Measurements from ENCODE around the gene TPM2.
"Not testable (repeated sequence)": the region's sequence is repeated elsewhere in the genome, so short reads cannot be mapped to it uniquely, and the experiment has no call there.

The TPM2 gene

DNA sequence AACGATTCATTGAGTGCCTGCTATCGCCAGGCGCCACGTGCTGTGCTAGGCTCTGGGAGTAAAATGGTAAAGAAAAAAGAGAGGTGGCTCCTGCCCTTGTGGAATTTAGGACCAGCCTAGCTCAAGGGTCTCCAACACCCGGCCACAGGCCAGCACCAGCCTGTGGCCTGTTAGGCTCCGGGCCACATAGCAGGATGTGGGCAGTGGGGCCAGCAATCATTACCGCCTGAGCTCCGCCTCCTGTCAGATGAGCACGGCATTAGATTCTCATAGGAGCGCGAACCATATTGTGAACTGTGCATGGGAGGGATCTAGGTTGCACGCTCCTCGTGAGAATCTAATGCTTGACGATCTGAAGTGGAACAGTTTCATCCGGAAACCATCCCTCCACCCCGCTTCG lies 33.4 kb downstream of the TPM2 start:
- DNase-seq (ENCODE audit: low read depth) = no peak

DNA sequence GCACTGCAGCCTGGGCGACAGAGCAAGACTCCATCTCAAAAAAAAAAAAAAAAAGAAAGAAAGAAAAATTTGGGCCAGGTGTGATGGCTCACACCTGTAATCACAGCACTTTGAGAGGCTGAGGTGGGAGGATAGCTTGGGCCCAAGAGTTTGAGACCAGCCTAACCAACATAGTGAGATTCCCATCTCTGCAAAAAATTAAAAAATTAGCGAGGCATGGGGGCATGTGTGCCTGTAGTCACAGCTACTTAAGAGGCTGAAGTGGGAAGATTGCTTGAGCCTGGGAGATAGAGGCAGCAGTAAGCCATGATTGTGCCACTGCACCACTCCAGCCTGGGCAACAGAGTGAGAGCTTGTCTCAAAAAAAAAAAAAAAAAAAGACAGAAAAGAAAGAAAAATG lies 36.1 kb downstream of the TPM2 start:
- no peak for DNase-seq (ENCODE audit: low read depth)

DNA sequence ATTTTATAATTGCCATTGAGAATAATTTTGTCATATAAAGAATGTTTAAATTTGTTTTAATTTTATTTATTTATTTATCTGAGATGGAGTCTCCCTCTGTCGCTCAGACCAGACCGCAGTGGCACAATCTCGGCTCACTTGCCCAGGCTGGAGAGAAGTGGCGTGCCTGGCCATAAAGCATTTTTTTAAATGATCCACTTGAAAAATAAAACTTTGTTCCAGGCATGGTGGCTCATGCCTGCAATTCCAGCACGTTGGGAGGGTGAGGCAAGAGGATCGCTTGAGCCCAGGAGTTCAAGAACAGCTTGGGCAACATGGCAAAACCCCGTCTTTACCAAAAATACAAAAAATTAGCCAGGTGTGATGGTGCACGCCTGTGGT lies 36.9 kb downstream of the TPM2 start:
- DNase-seq (ENCODE audit: low read depth) = no peak

DNA sequence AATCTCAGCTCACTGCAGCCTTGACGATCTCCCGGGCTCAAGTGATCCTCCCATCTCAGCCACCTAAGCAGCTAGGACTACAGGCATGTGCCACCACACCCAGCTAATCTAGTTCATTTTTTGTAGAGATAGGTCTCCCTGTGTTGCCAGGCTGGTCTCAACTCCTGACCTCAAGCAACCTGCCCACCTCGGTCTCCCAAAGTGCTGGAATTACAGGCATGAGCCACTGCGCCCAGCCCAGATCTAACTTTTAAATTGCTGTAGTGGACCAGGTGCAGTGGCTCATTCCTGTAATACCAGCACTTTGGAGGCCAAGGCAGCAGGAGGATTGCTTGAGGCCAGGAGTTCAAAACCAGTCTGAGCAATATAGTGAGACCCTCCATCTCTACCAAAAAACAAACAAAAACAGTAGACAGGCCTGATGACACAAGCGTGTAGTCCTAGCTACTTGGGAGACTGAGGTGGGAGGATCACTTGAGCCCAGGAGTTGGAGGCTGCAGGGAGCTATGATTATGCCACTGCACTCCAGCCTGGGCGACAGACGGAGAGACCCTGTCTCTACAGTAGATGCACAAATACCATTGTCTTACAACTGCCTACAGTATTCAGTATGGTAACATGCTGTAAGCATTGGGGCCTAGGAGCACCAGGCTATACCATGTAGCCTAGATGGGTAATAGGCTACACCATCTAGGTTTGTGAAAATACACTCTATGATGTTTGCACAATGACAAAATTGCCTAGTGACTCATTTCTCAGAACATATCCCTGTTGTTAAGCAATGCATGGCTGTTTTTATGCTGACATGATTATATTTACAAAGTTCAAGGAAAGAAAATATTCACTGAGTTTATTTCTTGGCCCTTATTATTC lies 37.5 kb downstream of the TPM2 start:
- DNase-seq (ENCODE audit: low read depth) = no peak

DNA sequence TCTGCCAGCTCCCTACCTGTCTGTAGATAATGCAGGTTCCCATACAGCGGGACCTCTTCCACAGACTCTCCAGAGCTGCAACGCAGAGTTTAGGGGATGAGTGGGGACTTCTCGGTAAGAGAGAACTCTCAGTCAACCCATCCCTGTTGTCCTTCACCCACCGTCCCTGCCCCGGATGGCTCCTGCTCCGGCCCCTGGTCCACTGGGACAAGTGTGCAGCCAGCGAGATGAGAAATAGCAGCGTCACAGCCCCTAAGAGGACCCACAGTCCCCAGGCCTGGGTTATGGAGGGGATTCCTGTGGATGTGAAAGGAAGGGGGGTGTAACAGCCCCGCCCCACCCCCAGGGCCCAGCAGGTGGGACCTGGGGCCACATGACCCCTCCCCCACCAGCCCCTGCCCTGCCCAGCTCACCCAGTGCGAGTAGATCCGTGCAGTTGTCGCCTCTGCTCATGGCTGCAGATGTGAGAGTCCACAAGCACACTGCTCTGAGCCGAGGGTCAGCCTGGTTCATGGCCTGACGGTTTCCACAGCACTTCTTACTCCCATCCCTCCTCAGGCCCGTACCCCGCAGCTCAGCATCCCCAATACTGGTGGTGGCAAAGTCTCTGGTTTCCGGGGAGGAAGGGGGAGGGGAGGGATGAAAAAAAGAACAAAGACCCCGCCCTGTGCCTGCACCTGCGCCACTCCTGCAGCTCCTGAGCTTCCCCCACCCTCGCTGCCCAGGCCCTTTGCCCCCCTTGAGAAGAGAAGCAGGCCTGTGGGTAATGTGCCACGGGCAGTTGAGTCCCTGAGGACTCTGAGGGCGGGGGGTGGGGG lies 39.2 kb downstream of the TPM2 start, which contains the start of gene SIT1:
SIT1 (minus strand) TSS at position 591 of the 818 bp plus-strand sequence; CDS start at position 513, 78 bp downstream.
- no peak for DNase-seq (ENCODE audit: low read depth)

DNA sequence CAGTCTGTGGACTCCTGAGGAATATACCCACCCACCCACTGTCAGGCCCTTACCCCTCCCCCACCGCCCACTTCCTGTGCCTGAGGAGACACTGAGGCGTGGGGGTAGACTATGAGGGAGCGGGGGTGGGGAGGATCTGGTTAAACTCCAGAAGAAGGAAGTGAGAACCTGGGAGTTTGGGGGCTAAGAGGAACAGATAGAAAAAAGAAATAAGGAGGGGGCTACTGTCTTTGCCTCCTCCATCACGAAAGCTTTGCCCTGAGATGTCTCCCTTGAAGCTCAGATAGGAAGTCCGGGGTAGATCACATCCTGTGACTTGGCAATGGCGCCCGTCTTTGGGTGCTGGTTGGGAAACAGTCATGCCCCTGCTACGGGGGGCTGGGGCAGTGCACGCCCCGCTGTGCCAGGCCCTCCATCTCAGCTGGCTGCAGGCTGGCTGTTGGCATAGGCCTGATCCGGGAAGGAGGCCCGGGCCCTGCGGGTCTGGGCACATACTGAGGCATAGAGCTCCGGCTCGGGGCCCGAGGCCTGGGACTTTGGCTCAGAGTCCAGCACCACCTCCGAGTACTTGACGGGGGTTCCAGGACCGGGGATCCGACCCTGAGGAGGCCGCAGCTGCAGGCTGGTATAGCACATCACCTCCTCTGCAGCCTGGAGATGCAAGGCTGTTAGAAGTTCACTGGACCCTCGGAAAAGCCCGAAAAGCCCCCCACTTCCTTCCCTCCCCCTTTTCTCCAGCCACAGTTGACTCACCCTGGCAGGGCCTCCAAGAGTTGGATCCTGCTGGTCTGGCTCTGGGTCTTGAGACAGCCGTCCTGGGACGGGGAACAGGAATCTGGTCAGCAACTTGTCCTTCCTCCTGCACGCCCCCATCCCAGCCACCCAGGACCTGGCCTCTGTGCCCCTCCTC lies 40.0 kb downstream of the TPM2 start:
- no peak for DNase-seq (ENCODE audit: low read depth)

DNA sequence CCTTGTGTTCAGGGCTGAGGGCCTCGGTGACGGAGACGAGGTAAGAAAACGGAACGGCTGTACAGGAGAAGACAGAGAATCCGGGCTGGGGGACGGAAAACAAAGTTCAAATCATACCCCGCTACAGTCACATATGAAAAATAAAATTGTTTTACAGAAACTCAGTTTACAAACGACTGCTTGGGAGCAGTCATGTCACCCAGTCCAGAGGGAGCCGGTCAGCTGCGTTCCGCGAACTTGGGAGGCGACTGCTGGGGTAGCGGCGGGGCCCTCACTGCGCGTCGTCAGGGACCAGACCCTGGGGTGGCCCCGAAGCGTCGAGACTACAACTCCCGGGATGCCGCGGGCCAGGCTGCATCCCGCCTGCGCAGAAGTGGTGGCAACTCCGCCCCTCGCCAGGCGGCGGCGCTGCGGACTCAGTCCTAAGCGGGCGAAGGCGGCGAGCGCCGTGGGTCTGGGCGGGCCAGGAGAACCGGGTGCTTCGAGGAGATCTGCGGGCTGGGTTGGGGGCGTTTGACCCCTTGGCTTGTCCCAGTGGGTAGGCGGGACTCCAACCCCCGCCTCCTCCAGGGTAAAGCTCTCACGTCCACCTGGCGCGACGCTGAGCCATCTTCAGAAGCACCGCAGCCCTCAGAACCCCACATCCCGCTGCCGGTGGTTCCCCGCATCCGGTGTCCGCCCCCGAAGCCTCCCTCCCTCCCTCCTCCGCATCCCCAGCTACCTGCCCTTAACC lies 43.0 kb downstream of the TPM2 start:
- DNase-seq (ENCODE audit: low read depth) = peak; percentile 81

DNA sequence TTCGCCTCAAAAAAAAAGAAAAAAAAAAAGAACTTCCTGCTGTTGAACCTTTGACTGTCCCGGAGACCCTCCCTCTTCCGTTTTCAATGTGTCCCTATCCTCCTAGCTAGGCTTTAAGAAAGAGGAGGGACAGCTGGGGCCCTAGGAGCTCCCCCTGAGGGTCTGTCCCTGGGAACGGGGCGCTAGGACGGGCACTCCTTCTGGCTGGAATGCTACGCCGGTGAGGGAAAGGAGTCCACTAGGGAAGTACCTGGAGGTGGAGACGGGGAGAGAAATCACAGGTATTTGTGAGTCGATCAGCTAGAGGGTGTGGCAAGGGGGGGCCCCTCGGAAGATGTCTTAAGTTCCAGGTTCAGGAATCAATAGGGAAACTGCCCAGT lies 43.6 kb downstream of the TPM2 start:
- no peak for DNase-seq (ENCODE audit: low read depth)

DNA sequence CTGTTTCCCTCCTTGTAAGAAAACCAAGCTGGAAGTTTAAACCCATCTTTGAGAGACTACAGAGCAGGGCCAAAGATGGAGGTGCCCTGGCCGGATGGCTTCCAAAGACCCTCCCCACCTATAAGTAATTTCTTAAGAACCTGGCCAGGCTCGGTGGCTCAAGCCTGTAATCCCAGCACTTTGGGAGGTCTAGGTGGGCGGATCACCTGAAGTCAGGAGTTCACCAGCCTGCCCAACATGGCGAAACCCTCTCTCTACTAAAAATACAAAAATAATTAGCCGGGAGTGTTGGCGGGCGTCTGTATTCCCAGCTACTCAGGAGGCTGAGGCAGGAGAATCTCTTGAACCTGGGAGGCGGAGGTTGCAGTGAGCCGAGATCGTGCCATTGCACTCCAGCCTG lies 44.0 kb downstream of the TPM2 start:
- not testable (repeated sequence) for DNase-seq (ENCODE audit: low read depth)

DNA sequence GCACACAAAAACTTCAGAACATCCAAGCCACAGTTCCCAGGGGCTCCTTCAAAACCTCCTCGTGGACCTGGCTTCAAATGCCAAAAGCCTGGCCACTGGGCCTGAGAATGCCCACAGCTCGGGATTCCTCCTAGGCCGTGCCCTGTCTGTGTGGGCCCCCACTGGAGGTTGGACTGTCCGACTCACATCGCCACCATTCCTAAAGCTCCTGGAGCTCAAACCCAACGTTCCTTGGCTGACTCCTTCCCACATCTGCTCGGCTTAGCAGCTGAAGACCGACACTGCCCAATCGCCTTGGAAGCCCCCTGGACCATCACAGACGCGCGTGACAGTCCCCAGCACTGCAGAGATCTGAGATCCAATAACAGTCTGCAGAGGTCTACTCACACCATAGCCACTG lies 46.7 kb downstream of the TPM2 start:
- no peak for DNase-seq (ENCODE audit: low read depth)

DNA sequence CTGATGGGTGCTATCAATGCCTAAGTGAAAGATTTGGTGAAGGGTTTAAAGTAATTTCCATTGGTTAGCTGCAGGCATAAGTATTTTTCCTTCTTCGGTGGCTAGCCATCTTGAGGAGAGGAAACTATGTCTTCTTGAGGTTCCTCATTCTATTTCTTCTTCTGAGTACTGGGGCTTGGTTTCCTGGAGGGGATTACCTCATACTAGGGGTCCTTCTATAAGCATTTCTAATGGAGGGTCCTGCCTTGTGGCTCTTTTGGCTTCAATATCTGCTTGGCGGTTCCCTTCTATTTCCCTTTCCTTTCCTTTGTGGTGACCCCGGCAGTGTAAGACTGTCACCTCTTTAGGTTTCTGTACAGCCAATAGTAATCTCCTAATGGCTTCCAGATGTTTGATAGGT lies 48.2 kb downstream of the TPM2 start:
- not testable (repeated sequence) for DNase-seq (ENCODE audit: low read depth)

DNA sequence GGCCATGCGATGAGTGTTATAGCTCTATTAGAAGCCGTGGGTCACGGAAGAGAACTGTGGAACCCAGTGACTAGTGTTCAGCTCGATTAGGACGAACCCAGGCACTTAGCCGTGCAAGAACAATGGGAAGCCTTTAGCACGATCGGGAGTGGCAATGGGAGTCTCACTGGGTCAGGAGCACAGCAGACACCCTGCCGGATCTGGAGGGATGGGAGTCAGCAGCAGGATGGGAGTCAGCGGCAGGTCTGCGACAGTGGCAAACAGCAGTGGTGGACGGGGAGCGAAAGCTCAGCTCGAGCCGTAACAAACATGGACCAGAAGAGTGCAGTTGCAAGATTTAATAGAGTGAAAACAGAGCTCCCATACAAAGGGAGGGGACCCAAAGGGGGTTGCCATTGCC lies 49.3 kb downstream of the TPM2 start:
- DNase-seq (ENCODE audit: low read depth) = not testable (repeated sequence)

DNA sequence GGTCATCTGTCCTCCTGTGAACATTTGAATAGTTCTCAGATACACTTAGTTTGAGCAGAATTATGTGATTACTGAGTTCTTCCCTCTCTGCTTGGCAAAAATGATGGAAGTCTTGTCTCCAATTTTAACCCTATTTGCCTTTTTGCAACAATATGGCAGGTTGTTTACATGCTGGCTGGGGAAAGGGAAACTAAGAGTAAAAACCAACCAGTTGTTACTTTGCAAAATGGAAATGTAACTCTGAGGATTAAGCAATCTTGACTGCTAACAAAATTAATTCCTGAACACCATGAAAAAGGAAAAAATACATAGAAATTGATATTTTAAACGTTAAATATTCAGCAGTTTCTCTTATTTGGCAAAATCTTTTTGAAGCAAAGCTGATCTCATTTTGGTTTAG lies 50.1 kb downstream of the TPM2 start:
- no peak for DNase-seq (ENCODE audit: low read depth)

DNA sequence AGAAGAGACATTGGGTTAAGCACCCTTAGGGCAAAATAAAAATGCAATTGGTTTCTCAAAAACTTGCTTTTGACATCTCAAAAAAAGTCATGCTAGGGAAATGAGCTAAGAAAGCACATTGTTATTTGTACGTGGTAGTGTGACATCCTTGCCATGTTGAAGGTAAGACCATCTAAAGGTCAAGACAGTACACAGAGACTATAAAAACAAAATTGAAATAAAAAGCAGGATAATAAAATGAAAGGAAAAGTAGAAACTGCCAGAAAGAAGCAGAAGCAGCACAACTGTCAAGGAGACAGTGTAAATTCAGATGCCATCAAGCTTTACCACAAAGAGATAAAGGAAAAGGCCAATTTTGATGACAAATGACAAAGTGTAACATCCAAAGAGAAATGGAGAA lies 50.5 kb downstream of the TPM2 start:
- DNase-seq (ENCODE audit: low read depth) = not testable (repeated sequence)

DNA sequence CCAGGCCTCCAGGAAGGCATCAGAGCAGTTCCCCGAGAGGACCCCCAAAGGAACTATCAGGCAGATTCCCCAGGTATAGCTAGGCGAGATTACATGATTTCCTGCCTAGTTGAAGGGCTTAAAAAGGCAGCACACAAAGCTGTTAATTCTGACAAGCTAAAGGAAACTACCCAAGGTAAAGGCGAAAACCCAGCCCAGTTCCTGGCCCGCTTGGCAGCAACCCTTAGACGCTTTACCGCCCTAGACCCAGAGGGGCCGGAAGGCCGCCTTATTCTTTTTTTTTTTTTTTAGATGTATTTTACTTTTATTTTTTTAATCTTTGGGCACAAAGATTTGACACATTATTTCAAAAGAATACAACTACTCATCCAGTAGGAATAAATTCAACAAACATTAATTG lies 51.0 kb downstream of the TPM2 start:
- DNase-seq (ENCODE audit: low read depth) = not testable (repeated sequence)

DNA sequence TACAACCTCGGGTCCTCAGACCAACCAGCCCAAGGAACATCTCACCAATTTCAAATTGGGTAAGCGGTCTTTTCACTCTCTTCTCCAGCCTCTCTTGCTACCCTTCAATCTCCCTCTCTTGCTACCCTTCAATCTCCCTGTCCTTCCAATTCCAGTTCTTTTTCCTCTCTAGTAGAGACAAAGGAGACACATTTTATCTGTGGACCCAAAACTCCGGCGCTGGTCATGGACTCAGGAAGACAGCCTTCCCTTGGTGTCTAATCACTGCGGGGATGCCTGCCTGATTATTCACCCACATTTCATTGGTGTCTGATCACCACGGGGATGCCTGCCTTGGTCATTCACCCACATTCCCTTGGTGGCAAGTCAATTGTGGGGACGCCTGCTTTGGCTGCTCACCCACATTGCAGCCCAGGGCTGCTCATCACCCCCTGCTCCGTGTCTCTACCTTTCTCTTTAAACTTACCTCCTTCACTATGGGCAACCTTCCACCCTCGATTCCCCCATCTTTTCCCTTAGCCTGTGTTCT lies 52.2 kb downstream of the TPM2 start:
- DNase-seq (ENCODE audit: low read depth) = not testable (repeated sequence)

DNA sequence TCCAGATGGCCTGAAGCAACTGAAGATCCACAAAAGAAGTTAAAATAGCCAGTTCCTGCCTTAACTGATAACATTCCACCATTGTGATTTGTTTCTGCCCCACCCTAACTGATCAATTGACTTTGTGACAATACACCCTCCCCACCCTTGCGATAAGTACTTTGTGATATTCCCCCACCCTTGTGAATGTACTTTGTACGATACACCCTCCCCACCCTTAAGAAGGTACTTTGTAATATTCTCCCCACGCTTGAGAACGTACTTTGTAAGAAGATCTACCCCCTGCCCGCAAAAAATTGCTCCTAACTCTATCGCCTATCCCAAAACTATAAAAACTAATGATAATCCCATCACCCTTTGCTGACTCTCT lies 52.9 kb downstream of the TPM2 start:
- not testable (repeated sequence) for DNase-seq (ENCODE audit: low read depth)

DNA sequence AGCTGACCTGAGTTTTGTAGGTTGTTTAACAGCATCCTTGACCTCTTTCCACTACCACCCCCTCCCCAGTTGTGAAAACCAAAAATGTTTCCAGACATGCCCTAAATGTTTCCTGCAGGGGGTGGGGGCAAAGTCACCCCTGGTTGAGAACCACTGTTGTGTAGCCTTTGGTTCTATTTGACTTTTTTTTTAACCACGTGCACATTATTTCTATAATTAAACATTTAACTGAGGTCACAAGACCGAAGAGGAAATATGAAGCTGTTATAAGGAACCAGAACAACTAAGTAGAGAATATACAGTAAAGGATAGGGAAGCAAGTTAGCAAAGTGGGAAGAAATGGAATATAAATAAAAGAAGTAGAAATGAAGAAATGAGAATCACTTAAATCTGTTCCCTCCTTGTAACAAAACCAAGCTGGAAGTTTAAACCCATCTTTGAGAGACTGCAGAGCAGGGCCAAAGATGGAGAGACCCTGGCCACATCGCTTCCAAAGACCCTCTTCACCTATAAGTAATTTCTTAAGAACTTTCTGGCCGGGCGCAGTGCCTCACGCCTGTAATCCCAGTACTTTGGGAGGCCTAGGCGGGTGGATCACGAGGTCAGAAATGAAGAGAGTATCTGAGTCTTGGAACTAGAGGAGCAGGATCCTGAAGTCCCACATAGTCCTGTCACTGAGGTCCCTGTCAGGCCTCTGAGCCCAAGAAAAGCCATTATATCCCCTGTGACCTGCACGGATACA lies 53.4 kb downstream of the TPM2 start:
- DNase-seq (ENCODE audit: low read depth) = no peak

DNA sequence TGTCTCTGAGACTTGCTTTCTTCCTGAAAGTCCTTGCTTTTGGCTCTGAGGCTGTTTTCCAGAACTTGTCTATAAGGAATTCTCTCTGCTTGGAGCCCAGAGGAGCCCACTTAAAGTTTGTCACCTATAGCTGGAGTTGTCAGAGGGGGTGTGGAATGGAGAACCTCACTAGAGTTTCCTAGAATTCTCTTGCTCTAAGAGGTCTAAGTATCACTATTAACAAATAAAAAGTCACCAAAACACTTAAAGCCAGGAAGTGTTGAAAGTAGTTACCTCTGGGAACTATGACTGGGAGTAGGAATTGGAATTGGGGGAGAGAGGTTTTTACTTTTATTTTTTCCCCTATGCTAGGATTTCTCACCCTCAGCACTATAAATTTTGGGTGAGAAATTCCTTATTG lies 54.0 kb downstream of the TPM2 start:
- no peak for DNase-seq (ENCODE audit: low read depth)
